ENCODE data around the gene TRIO. TPM values are rescaled to one million over a fixed set of nuclear protein-coding genes. Genes with fewer than 3 reads are reported as not detected.

Gene TRIO
- total RNA-seq, 1 donor: 410 TPM

DNA sequence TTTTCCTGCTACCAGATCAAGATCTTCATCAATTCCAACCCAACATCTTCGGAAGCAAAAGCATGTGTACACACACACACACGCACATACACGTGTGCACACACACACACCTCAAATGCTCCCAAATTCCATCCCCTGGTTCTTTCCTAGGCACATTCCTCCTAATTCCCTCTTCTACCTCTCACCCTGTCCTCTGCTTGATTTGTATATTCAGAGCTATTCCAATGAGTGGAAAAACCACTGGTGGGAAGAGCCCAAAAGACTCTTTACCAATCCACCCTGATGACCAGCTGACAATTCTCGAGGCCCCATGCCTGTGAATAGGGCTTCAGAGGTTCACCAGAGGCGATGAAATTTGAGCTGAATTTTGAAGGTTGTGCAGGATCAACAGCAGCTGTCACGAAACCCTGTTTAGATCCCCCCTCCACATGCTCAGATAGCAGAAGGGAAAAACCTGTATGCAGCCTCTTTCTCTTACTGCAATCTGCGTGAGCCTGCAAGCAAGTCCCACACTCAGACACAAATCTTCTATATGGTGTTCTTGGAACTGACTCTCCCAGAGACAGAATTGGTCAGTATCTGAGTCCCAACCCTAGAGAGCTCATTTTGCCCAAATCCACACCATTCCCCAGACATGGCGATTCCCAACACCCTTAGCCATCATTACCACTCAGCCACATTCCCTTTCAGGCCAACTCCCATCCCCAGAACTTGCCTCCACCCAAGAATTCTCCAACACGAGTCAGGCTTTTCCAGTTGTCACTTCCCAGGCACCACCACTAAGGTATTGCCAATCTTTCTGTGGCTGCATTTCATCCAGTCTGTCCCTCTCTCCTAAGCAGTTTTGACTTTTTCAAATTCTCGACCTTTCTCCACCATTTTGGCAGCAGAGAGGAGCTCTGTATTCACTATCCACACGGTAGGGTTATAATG lies 4.3 kb upstream of the TRIO start:
- no peak for DNase-seq (ENCODE audit: low read depth)
- TF ChIP-seq, protein P1, sequence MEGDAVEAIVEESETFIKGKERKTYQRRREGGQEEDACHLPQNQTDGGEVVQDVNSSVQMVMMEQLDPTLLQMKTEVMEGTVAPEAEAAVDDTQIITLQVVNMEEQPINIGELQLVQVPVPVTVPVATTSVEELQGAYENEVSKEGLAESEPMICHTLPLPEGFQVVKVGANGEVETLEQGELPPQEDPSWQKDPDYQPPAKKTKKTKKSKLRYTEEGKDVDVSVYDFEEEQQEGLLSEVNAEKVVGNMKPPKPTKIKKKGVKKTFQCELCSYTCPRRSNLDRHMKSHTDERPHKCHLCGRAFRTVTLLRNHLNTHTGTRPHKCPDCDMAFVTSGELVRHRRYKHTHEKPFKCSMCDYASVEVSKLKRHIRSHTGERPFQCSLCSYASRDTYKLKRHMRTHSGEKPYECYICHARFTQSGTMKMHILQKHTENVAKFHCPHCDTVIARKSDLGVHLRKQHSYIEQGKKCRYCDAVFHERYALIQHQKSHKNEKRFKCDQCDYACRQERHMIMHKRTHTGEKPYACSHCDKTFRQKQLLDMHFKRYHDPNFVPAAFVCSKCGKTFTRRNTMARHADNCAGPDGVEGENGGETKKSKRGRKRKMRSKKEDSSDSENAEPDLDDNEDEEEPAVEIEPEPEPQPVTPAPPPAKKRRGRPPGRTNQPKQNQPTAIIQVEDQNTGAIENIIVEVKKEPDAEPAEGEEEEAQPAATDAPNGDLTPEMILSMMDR (IDR thresholded peaks at IDR 0.05; ENCODE audit: insufficient read depth, low read depth, low read length): no peak
- H3K4me3 ChIP-seq (ENCODE audit: low read depth, low read length): no peak overlapping the region

DNA sequence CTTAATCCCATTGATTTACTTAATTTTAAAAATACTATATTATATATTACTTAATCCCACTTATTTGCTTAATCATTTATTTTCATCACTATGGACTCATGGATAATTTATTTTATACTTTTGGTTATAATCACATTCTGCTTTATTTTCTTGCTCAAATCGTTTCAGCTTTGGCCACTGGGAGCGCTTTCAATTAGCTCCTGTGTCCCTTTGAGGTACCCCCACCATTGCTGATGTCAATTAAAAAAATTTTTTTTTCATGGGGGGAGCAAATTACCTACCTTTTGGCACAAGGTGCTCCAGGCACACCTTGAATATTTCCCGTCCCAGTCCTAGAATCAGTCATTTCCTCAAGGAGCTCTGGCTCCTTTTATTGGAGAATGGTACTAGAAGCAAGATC lies 1.4 kb upstream of the TRIO start:
- DNase-seq (ENCODE audit: low read depth): no peak
- peak overlapping the region; percentile 79 for H3K4me3 ChIP-seq (ENCODE audit: low read depth, low read length)
- TF ChIP-seq, protein P1 (IDR thresholded peaks at IDR 0.05; ENCODE audit: insufficient read depth, low read depth, low read length): peak; percentile 9

DNA sequence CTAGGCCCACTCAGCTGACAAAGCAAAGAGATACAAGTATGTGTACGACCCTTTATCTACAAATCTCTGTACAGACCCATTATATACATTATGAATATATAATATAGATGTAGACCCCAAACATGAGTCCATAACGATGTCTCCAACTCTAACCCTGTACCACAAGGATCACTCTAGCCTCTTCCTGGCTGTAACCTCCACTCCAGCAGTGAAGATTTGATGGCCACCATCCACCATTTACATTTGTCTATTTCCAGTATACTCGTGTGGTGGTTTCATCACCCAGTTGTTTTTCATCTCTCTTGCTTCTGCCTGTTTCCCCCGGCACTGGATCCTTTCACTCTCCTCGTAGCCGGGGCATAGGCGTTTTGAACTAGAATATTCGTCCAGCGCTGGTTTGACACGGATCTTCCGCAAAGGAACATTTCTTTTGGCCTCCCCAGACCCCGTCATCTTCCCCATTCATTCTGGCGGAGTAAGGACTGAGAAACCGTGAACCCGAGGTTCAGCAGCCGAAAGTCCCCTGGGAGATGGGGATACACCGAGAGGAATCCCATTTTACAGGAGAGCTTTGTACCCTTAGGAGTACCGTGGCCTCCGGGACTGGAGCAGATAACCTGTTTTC lies 828 bp upstream of the TRIO start:
- TF ChIP-seq, protein P1 (IDR thresholded peaks at IDR 0.05; ENCODE audit: insufficient read depth, low read depth, low read length): no peak
- H3K4me3 ChIP-seq (ENCODE audit: low read depth, low read length): peak overlapping the region; percentile 79
- DNase-seq (ENCODE audit: low read depth): peak; percentile 55

DNA sequence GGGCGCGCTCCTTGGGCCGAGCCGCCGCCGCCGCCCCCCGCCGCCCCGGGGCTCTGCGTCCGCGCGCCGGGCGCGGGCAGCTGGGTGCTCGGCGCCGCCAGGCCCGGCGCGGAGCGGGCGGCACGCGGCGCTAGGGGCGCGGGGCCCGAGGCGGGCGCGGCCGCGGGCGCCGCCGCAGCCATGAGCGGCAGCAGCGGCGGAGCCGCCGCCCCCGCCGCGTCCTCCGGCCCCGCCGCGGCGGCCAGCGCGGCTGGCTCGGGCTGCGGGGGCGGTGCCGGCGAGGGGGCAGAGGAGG lies 351 bp downstream of the TRIO start:
- DNase-seq (ENCODE audit: low read depth): no peak
- H3K4me3 ChIP-seq (ENCODE audit: low read depth, low read length): peak overlapping the region; percentile 97
- TF ChIP-seq, protein P1 (IDR thresholded peaks at IDR 0.05; ENCODE audit: insufficient read depth, low read depth, low read length): no peak

DNA sequence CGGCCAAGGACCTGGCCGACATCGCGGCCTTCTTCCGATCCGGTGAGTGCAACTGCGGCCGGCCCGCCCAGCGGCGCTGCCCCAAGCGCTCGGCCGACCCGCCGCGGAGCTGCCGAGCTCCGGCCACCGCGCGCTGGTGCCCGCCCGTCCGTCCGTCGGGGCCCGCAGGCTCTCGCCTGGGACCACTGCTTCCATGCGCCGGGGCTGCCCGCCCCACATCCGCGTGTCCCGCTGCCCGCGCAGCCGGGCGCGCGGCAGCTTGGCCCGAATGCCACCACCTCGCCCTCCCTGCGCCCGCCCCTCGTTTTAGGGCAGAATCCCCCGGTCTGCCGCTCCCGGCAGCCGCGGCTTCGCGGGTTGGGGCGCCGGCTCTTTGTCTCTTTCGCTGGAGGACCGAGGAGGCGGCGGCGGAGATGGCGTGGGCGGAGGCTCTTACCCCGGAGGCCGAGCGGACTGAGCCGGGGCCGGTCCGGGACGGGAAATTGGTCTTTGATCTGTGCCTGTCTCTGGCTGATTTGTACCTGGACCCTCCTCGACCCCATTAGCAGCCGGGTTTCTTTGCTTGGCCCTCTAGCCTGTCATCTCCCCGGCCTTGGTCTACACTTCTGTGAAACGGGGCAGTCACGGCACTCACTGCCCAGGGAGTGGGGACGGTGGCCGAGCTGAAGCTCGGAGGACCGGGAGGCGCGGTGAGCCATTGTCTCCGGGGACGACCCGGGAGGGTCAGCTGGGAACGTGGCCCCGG lies 871 bp downstream of the TRIO start:
- TF ChIP-seq, protein P1 (IDR thresholded peaks at IDR 0.05; ENCODE audit: insufficient read depth, low read depth, low read length): no peak
- no peak for DNase-seq (ENCODE audit: low read depth)
- peak overlapping the region; percentile 97 for H3K4me3 ChIP-seq (ENCODE audit: low read depth, low read length)

DNA sequence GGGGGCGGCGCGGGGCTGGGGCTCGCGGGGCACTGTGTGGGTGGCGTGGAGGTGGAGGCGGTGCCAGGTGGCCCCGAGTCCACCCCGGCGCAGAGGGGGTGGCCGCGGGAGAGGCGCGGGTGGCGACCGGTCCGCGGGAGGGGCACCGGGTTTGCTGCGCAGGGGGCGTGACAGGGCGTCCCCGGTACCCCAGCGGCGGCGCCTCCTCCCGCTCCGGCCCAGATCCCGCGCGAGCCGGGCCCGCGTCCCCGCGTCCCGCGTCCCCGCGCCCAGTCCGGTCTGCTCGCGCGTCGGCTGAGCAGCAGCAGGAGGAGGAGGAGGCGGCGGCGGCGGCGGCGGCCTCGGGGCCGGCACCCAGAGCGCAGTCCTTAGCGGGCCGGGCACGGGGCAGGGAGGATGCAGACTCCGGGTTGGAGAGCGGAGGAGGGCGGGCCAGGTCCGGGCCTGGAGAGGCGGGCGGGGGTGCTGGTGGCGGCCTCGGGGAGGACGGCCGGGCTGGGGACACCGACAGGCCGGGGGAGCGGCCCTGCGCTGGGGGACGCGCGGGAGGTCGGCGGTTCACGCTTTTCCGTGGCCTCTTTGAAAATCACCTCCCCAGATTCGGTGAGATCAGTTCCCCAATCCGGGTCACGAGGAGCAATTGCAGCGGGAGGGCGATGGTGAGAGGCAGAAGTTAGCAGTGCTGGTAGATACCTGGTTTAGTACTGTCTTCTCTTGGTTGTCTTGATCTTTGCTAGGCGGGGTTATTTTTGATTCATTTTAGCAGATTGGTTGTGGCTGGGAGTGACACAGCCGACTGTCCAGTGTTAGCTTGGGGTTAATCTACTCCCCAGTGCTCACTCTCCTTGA lies 1.7 kb downstream of the TRIO start:
- TF ChIP-seq, protein P1 (IDR thresholded peaks at IDR 0.05; ENCODE audit: insufficient read depth, low read depth, low read length): peak; percentile 3
- peak; percentile 85 for DNase-seq (ENCODE audit: low read depth)
- H3K4me3 ChIP-seq (ENCODE audit: low read depth, low read length): peak overlapping the region; percentile 97
